DND-41 (cell line): ENCODE data around the gene SLC25A36.

Experiments
- ATAC-seq: fragments of 200-7000 bp; cut with Tn5 transposase; 3 replicates; pipeline ENCODE4 v1.9.1; 2021; ENCODE audit warnings: low read depth; ENCODE audit not compliant: insufficient read depth
- DNase-seq: peaks from one replicate; pipeline ENCODE4 v3.0.0-alpha.2; 2020
- H2AFZ ChIP-seq: 2 replicates; pipeline ENCODE4 v1.6.0; 2012; ENCODE audit warnings: low read depth, low read length
- H3K27ac ChIP-seq: 2 replicates; pipeline ENCODE4 v1.5.1; 2012; ENCODE audit warnings: low read length, inconsistent platforms
- H3K27me3 ChIP-seq: fragments of 200-600 bp; sonication (generic); 2 replicates; pipeline ENCODE4 v1.6.0; 2012; ENCODE audit warnings: low read length, mild to moderate bottlenecking, inconsistent platforms; ENCODE audit not compliant: insufficient read depth, poor library complexity
- H3K36me3 ChIP-seq: 2 replicates; pipeline ENCODE4 v1.5.1; 2012; ENCODE audit warnings: low read length, inconsistent platforms; ENCODE audit not compliant: insufficient read depth
- H3K4me1 ChIP-seq: 2 replicates; pipeline ENCODE4 v1.5.1; 2012; ENCODE audit warnings: mild to moderate bottlenecking, low read length; ENCODE audit not compliant: insufficient read depth
- H3K4me2 ChIP-seq: 2 replicates; pipeline ENCODE4 v1.6.0; 2012; ENCODE audit warnings: mild to moderate bottlenecking, moderate library complexity, low read length, inconsistent platforms; ENCODE audit not compliant: insufficient read depth
- H3K4me3 ChIP-seq, 2 experiments: fragments of 200-600 bp in 1 of 2; shearing (Covaris generic) in 1 of 2; 2 replicates each; pipeline ENCODE4 v1.5.1; 2012 to 2016; ENCODE audit warnings: inconsistent platforms in 2 of 2, low read length in 2 of 2, mild to moderate bottlenecking in 2 of 2, low read depth in 1 of 2, moderate library complexity in 1 of 2
- H3K79me2 ChIP-seq: 2 replicates; pipeline ENCODE4 v1.6.0; 2012; ENCODE audit warnings: low read length, inconsistent platforms; ENCODE audit not compliant: insufficient read depth
- H3K9ac ChIP-seq: 2 replicates; pipeline ENCODE4 v1.6.0; 2012; ENCODE audit warnings: low read depth, mild to moderate bottlenecking, inconsistent platforms, low read length, moderate library complexity
- H3K9me3 ChIP-seq: 2 replicates; pipeline ENCODE4 v1.5.1; 2012; ENCODE audit warnings: low read length, moderate library complexity, mild to moderate bottlenecking, inconsistent platforms; ENCODE audit not compliant: insufficient read depth, severe bottlenecking
- H4K20me1 ChIP-seq: 2 replicates; pipeline ENCODE4 v1.6.0; 2012; ENCODE audit warnings: low read length; ENCODE audit not compliant: insufficient read depth
- EZH2 ChIP-seq: IDR thresholded peaks from 3 replicates; pipeline ENCODE4 v1.6.1; 2012; ENCODE audit warnings: borderline replicate concordance, low read depth, mild to moderate bottlenecking, moderate library complexity, low read length, inconsistent platforms; ENCODE audit not compliant: severe bottlenecking
- TF ChIP-seq, protein P1 (sequence below): IDR thresholded peaks from 2 replicates; pipeline ENCODE4 v1.5.1; 2012; ENCODE audit warnings: borderline replicate concordance, low read length, moderate library complexity, mild to moderate bottlenecking; ENCODE audit not compliant: poor library complexity, severe bottlenecking; ENCODE audit errors: extremely low read depth

The SLC25A36 gene

DNA sequence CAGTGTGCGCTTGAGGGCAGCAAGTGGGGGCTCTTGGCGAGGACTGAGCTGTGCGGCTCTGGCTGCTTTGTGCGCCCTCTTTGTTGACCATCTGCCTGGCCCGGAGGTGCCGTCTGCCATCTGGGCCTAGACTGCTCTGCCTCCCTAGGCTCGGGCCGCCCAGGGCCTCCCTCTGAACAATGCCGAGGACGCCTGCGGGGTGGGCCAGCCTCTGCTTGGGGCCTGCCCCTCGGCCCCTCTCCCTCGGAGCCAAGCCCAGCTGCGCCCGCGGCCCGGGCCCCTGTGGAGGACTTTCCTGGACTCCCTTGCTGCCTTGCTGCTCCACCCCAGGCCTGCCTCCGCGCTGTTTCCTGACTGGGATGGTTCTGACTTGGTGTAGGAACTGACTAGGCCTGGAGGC, 77.6 kb downstream of the SLC25A36 start:
- Histone ChIP-seq H3K4me3 (no peak overlapping the region), H3K36me3 (no peaks in the 10 kb centered on the region), H4K20me1 (no peaks in the 10 kb centered on the region), H3K4me2 (no peak overlapping the region), H3K27ac (peak overlapping the region; percentile 30; the same call in 1 of the 2 replicates), H3K9me3 (no peaks in the 10 kb centered on the region), H3K4me1 (peaks cover 29% of the 10 kb centered on the region), H3K27me3 (no peaks in the 10 kb centered on the region), H3K79me2 (no peaks in the 10 kb centered on the region), H2AFZ (no peak overlapping the region), H3K9ac (no peak overlapping the region)
- DNase-seq (no peak), ATAC-seq (no peak)
- TF ChIP-seq, protein P1, sequence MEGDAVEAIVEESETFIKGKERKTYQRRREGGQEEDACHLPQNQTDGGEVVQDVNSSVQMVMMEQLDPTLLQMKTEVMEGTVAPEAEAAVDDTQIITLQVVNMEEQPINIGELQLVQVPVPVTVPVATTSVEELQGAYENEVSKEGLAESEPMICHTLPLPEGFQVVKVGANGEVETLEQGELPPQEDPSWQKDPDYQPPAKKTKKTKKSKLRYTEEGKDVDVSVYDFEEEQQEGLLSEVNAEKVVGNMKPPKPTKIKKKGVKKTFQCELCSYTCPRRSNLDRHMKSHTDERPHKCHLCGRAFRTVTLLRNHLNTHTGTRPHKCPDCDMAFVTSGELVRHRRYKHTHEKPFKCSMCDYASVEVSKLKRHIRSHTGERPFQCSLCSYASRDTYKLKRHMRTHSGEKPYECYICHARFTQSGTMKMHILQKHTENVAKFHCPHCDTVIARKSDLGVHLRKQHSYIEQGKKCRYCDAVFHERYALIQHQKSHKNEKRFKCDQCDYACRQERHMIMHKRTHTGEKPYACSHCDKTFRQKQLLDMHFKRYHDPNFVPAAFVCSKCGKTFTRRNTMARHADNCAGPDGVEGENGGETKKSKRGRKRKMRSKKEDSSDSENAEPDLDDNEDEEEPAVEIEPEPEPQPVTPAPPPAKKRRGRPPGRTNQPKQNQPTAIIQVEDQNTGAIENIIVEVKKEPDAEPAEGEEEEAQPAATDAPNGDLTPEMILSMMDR, result no peak

DNA sequence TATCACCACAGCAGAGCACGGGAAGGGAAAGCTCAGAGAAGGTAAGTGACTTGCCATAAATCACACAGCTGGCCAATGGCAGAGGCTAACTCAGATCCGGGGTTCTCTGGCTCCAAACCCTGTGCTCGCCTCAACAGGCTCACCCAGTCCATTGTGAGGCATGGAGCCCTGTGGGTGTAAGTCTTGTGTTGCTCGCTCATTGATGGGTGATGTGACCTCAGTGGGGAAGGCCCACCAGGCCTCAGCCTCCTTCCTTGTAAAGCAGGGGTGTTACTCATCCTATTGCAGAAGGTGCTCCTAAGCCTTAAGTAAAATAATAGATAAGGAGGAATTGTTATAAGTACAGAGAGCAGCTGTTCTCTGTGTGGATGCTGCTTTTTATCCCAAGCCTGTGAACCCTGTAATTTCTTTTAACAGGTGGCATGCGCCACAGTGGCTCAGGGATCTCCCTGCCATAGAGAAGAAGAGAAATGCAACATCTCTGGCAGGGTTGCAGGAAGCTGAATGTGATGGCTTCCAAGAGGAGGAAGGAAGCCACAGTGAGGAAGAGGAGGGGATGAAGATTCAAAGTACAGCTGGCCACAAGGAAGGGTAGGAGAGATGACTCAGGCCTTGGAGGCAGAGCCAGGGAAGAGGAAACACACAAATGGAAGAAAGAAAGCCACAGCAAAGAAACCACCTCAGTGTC, 78.7 kb downstream of the SLC25A36 start:
- H3K9ac ChIP-seq, result no peak overlapping the region
- DNase-seq (no peak), ATAC-seq (peak; percentile 36; the same call in 1 of the 3 replicates)
- H4K20me1 ChIP-seq, result no peaks in the 10 kb centered on the region
- no peaks in the 10 kb centered on the region for H3K27me3 ChIP-seq
- no peaks in the 10 kb centered on the region for H3K36me3 ChIP-seq
- H2AFZ ChIP-seq, result no peak overlapping the region
- H3K4me3 ChIP-seq, result no peak overlapping the region
- peaks cover 29% of the 10 kb centered on the region for H3K4me1 ChIP-seq
- H3K9me3 ChIP-seq, result no peaks in the 10 kb centered on the region
- H3K4me2 ChIP-seq, result no peak overlapping the region
- H3K79me2 ChIP-seq, result no peaks in the 10 kb centered on the region
- no peak for TF ChIP-seq EZH2
- TF ChIP-seq, protein P1, result no peak
- 0 out of 2 replicates have a peak overlapping the region, but pooled peaks have one; percentile 16 for H3K27ac ChIP-seq

DNA sequence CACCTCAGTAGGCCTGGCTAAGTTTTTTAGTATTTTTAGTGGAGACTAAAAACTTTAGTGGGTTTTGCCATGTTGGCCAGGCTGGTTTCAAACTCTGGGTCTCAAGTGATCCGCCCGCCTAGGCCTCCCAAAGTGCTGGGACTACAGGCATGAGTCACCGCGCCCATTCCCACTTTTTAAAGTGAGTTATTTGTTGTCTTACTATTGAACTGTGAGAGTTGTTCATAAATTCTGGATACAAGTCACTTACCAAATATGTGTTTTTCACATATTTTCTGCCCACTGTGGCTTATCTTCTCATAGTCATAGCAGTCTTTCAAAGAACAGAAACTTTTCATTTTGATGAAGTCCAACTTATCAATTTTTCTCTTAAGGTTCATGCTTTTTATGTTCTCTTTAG, 79.6 kb downstream of the SLC25A36 start:
- H3K9me3 ChIP-seq, result no peaks in the 10 kb centered on the region
- no peak for DNase-seq
- no peak for TF ChIP-seq EZH2
- TF ChIP-seq, protein P1, result no peak
- H3K4me3 ChIP-seq, result no peak overlapping the region
- H3K4me2 ChIP-seq, result no peak overlapping the region
- no peak overlapping the region for H3K27ac ChIP-seq
- H3K79me2 ChIP-seq, result no peaks in the 10 kb centered on the region
- no peaks in the 10 kb centered on the region for H3K36me3 ChIP-seq
- H4K20me1 ChIP-seq, result no peaks in the 10 kb centered on the region
- H3K27me3 ChIP-seq, result no peaks in the 10 kb centered on the region
- ATAC-seq, result no peak
- no peak overlapping the region for H3K9ac ChIP-seq
- peaks cover 29% of the 10 kb centered on the region for H3K4me1 ChIP-seq
- no peak overlapping the region for H2AFZ ChIP-seq
